HEK293 (cell line): Measurements from ENCODE around the gene TACC2.

Source experiments
- BCL11A ChIP-seq: fragments of 450-650 bp; formaldehyde crosslinking; IDR thresholded peaks from 2 replicates; pipeline ENCODE4 v1.5.1; 2016; ENCODE audit warnings: low read depth, missing biosample characterization, missing genetic modification characterization
- FEZF1 ChIP-seq: fragments of 450-650 bp; formaldehyde crosslinking; IDR thresholded peaks from 2 replicates; pipeline ENCODE4 v1.5.1; 2016; ENCODE audit warnings: missing biosample characterization, missing genetic modification characterization
- GLI4 ChIP-seq: fragments of 450-650 bp; formaldehyde crosslinking; IDR thresholded peaks from 2 replicates; pipeline ENCODE4 v1.5.1; 2016; ENCODE audit warnings: missing biosample characterization, missing genetic modification characterization
- GLIS1 ChIP-seq: fragments of 450-650 bp; formaldehyde crosslinking; IDR thresholded peaks from 2 replicates; pipeline ENCODE4 v1.5.1; 2016; ENCODE audit warnings: missing biosample characterization, missing genetic modification characterization
- GLIS2 ChIP-seq: fragments of 450-650 bp; formaldehyde crosslinking; IDR thresholded peaks from 2 replicates; pipeline ENCODE4 v1.5.1; 2016; ENCODE audit warnings: missing biosample characterization, missing genetic modification characterization
- KLF16 ChIP-seq: fragments of 450-650 bp; formaldehyde crosslinking; IDR thresholded peaks from 2 replicates; pipeline ENCODE4 v1.5.1; 2017; ENCODE audit warnings: missing biosample characterization, missing genetic modification characterization
- KLF9 ChIP-seq: fragments of 450-650 bp; formaldehyde crosslinking; IDR thresholded peaks from 2 replicates; pipeline ENCODE4 v1.5.1; 2016; ENCODE audit warnings: missing biosample characterization, missing genetic modification characterization, low read depth
- RBAK ChIP-seq: fragments of 450-650 bp; formaldehyde crosslinking; IDR thresholded peaks from 2 replicates; pipeline ENCODE4 v1.5.1; 2016; ENCODE audit warnings: missing biosample characterization, missing genetic modification characterization
- SCRT1 ChIP-seq: fragments of 450-650 bp; formaldehyde crosslinking; IDR thresholded peaks from 2 replicates; pipeline ENCODE4 v1.5.1; 2016; ENCODE audit warnings: missing biosample characterization, missing genetic modification characterization, borderline replicate concordance
- SP2 ChIP-seq: fragments of 450-650 bp; formaldehyde crosslinking; IDR thresholded peaks from 2 replicates; pipeline ENCODE4 v1.5.1; 2016; ENCODE audit warnings: missing biosample characterization, missing genetic modification characterization
- WT1 ChIP-seq: fragments of 450-650 bp; formaldehyde crosslinking; IDR thresholded peaks from 2 replicates; pipeline ENCODE4 v1.5.1; 2016; ENCODE audit warnings: missing biosample characterization, missing genetic modification characterization
- ZFP3 ChIP-seq: fragments of 450-650 bp; formaldehyde crosslinking; IDR thresholded peaks from 2 replicates; pipeline ENCODE4 v1.5.1; 2016; ENCODE audit warnings: low read depth, missing biosample characterization, missing genetic modification characterization
- ZFP37 ChIP-seq: fragments of 450-650 bp; formaldehyde crosslinking; IDR thresholded peaks from 2 replicates; pipeline ENCODE4 v1.5.1; 2016; ENCODE audit warnings: missing biosample characterization, missing genetic modification characterization
- ZNF138 ChIP-seq: fragments of 450-650 bp; formaldehyde crosslinking; IDR thresholded peaks from 2 replicates; pipeline ENCODE4 v1.5.1; 2016; ENCODE audit warnings: missing biosample characterization, missing genetic modification characterization, borderline replicate concordance
- ZNF140 ChIP-seq: fragments of 450-650 bp; formaldehyde crosslinking; IDR thresholded peaks from 2 replicates; pipeline ENCODE4 v1.5.1; 2016; ENCODE audit warnings: missing biosample characterization, missing genetic modification characterization
- ZNF311 ChIP-seq: fragments of 450-650 bp; formaldehyde crosslinking; IDR thresholded peaks from 2 replicates; pipeline ENCODE4 v1.5.1; 2017; ENCODE audit warnings: missing biosample characterization, missing genetic modification characterization, borderline replicate concordance
- ZNF362 ChIP-seq: fragments of 450-650 bp; formaldehyde crosslinking; IDR thresholded peaks from 2 replicates; pipeline ENCODE4 v1.5.1; 2016; ENCODE audit warnings: missing biosample characterization, missing genetic modification characterization
- ZNF48 ChIP-seq: fragments of 450-650 bp; formaldehyde crosslinking; IDR thresholded peaks from 2 replicates; pipeline ENCODE4 v1.5.1; 2016; ENCODE audit warnings: missing biosample characterization, missing genetic modification characterization
- ZNF501 ChIP-seq: fragments of 450-650 bp; formaldehyde crosslinking; IDR thresholded peaks from 2 replicates; pipeline ENCODE4 v1.5.1; 2016; ENCODE audit warnings: missing biosample characterization, missing genetic modification characterization
- ZNF561 ChIP-seq: fragments of 450-650 bp; IDR thresholded peaks from 2 replicates; pipeline ENCODE4 v1.5.1; 2018; ENCODE audit warnings: missing biosample characterization, missing genetic modification characterization, borderline replicate concordance
- ZNF596 ChIP-seq: fragments of 450-650 bp; IDR thresholded peaks from 2 replicates; pipeline ENCODE4 v1.5.0; 2018; ENCODE audit warnings: missing biosample characterization, mild to moderate bottlenecking, missing genetic modification characterization, moderate library complexity
- ZNF621 ChIP-seq: fragments of 450-650 bp; formaldehyde crosslinking; IDR thresholded peaks from 2 replicates; pipeline ENCODE4 v1.5.1; 2017; ENCODE audit warnings: missing biosample characterization, missing genetic modification characterization
- ZNF707 ChIP-seq: fragments of 450-650 bp; formaldehyde crosslinking; IDR thresholded peaks from 2 replicates; pipeline ENCODE4 v1.5.1; 2016; ENCODE audit warnings: missing biosample characterization, missing genetic modification characterization
- ZNF776 ChIP-seq: fragments of 450-650 bp; formaldehyde crosslinking; IDR thresholded peaks from 2 replicates; pipeline ENCODE4 v1.5.0; 2017; ENCODE audit warnings: missing biosample characterization, missing genetic modification characterization, borderline replicate concordance
- ZNF792 ChIP-seq: fragments of 450-650 bp; formaldehyde crosslinking; IDR thresholded peaks from 2 replicates; pipeline ENCODE4 v1.5.1; 2016; ENCODE audit warnings: missing biosample characterization, missing genetic modification characterization
- ZSCAN30 ChIP-seq: fragments of 450-650 bp; IDR thresholded peaks from 2 replicates; pipeline ENCODE4 v1.5.1; 2018; ENCODE audit warnings: missing biosample characterization, mild to moderate bottlenecking, missing genetic modification characterization, moderate library complexity
- TF ChIP-seq, protein P1 (sequence below): fragments of 450-650 bp; formaldehyde crosslinking; IDR thresholded peaks from 2 replicates; pipeline ENCODE4 v1.5.1; 2017; ENCODE audit warnings: missing biosample characterization, missing genetic modification characterization
- TF ChIP-seq, protein P2 (sequence below): fragments of 450-650 bp; formaldehyde crosslinking; IDR thresholded peaks from 2 replicates; pipeline ENCODE4 v1.5.1; 2016; ENCODE audit warnings: missing biosample characterization, missing genetic modification characterization, borderline replicate concordance
- TF ChIP-seq, protein P3 (sequence below): fragments of 450-650 bp; formaldehyde crosslinking; IDR thresholded peaks from 2 replicates; pipeline ENCODE4 v1.5.1; 2017; ENCODE audit warnings: missing biosample characterization, missing genetic modification characterization

The TACC2 gene

DNA sequence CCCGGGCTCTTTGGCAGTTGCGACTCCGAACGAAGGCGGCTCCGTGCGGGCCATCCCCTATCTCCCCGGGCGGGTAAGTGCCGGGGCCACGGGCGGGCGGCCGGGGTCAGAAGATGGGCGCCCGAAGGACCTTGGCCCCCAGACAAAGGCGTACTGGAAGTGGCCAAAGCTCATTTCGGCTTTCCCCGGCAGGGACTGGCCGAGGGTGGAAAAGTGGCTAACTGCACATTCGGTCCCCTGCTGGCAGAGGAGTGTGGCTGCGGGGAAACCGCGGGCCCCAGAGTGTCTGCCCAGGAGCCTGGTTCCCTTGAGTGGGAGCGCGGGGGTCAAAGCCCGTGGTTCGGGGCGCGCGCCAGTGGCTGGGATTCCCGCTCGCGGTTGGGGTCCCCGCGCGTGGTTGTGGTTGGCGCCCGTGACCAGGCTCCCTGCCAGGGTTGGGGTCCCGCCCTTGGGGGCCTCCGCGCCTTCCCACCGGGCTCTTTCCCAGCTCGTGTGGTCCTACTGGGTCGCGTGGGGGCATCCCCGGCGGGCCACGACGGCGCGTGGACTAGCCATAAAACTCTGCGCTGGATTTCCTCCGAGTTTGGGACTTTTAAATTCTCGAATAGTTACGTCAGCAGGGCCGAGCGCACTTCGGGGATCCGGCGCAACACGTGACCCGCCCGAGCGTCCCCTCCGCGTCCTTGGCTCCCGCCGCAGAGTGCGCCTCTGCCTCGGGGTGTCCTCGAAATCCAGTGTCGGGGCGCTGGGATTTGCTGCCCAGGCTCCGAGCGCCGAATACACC is 124.4 kb downstream of the TACC2 start (continued):
- TF ChIP-seq KLF9 (tag by site-specific recombination) (peak; percentile 17), ZNF707 (tag by site-specific recombination) (no peak), SP2 (tag by site-specific recombination) (no peak), ZNF48 (no peak), KLF16 (tag by site-specific recombination) (0 out of 2 replicates have a peak, but pooled peaks have one; percentile 25), ZNF138 (no peak), ZFP3 (tag by site-specific recombination) (no peak), ZNF596 (tag by site-specific recombination) (no peak), GLI4 (no peak), ZNF362 (no peak), BCL11A (tag by site-specific recombination) (no peak), WT1 (tag by site-specific recombination) (no peak), FEZF1 (tag by site-specific recombination) (peak; percentile 99), GLIS1 (0 out of 2 replicates have a peak, but pooled peaks have one; percentile 8), ZNF140 (no peak), ZNF561 (tag by site-specific recombination) (0 out of 2 replicates have a peak, but pooled peaks have one; percentile 32), ZSCAN30 (tag by site-specific recombination) (0 out of 2 replicates have a peak, but pooled peaks have one; percentile 27), ZFP37 (tag by site-specific recombination) (0 out of 2 replicates have a peak, but pooled peaks have one; percentile 39), ZNF621 (tag by site-specific recombination) (no peak), GLIS2 (tag by site-specific recombination) (peak; percentile 90), ZNF776 (tag by site-specific recombination) (no peak), ZNF792 (tag by site-specific recombination) (no peak), SCRT1 (tag by site-specific recombination) (no peak), ZNF501 (peak; percentile 61; the same call in 1 of the 2 replicates), ZNF311 (tag by site-specific recombination) (no peak), RBAK (tag by site-specific recombination) (no peak)
- TF ChIP-seq, protein P1, sequence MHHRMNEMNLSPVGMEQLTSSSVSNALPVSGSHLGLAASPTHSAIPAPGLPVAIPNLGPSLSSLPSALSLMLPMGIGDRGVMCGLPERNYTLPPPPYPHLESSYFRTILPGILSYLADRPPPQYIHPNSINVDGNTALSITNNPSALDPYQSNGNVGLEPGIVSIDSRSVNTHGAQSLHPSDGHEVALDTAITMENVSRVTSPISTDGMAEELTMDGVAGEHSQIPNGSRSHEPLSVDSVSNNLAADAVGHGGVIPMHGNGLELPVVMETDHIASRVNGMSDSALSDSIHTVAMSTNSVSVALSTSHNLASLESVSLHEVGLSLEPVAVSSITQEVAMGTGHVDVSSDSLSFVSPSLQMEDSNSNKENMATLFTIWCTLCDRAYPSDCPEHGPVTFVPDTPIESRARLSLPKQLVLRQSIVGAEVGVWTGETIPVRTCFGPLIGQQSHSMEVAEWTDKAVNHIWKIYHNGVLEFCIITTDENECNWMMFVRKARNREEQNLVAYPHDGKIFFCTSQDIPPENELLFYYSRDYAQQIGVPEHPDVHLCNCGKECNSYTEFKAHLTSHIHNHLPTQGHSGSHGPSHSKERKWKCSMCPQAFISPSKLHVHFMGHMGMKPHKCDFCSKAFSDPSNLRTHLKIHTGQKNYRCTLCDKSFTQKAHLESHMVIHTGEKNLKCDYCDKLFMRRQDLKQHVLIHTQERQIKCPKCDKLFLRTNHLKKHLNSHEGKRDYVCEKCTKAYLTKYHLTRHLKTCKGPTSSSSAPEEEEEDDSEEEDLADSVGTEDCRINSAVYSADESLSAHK: 0 out of 2 replicates have a peak, but pooled peaks have one; percentile 16
- TF ChIP-seq, protein P2, sequence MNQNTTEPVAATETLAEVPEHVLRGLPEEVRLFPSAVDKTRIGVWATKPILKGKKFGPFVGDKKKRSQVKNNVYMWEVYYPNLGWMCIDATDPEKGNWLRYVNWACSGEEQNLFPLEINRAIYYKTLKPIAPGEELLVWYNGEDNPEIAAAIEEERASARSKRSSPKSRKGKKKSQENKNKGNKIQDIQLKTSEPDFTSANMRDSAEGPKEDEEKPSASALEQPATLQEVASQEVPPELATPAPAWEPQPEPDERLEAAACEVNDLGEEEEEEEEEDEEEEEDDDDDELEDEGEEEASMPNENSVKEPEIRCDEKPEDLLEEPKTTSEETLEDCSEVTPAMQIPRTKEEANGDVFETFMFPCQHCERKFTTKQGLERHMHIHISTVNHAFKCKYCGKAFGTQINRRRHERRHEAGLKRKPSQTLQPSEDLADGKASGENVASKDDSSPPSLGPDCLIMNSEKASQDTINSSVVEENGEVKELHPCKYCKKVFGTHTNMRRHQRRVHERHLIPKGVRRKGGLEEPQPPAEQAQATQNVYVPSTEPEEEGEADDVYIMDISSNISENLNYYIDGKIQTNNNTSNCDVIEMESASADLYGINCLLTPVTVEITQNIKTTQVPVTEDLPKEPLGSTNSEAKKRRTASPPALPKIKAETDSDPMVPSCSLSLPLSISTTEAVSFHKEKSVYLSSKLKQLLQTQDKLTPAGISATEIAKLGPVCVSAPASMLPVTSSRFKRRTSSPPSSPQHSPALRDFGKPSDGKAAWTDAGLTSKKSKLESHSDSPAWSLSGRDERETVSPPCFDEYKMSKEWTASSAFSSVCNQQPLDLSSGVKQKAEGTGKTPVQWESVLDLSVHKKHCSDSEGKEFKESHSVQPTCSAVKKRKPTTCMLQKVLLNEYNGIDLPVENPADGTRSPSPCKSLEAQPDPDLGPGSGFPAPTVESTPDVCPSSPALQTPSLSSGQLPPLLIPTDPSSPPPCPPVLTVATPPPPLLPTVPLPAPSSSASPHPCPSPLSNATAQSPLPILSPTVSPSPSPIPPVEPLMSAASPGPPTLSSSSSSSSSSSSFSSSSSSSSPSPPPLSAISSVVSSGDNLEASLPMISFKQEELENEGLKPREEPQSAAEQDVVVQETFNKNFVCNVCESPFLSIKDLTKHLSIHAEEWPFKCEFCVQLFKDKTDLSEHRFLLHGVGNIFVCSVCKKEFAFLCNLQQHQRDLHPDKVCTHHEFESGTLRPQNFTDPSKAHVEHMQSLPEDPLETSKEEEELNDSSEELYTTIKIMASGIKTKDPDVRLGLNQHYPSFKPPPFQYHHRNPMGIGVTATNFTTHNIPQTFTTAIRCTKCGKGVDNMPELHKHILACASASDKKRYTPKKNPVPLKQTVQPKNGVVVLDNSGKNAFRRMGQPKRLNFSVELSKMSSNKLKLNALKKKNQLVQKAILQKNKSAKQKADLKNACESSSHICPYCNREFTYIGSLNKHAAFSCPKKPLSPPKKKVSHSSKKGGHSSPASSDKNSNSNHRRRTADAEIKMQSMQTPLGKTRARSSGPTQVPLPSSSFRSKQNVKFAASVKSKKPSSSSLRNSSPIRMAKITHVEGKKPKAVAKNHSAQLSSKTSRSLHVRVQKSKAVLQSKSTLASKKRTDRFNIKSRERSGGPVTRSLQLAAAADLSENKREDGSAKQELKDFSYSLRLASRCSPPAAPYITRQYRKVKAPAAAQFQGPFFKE (tag by site-specific recombination): no peak
- TF ChIP-seq, protein P3, sequence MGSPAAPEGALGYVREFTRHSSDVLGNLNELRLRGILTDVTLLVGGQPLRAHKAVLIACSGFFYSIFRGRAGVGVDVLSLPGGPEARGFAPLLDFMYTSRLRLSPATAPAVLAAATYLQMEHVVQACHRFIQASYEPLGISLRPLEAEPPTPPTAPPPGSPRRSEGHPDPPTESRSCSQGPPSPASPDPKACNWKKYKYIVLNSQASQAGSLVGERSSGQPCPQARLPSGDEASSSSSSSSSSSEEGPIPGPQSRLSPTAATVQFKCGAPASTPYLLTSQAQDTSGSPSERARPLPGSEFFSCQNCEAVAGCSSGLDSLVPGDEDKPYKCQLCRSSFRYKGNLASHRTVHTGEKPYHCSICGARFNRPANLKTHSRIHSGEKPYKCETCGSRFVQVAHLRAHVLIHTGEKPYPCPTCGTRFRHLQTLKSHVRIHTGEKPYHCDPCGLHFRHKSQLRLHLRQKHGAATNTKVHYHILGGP (tag by site-specific recombination): no peak
